ENCODE results near the gene CARS2. TPM values are rescaled to one million over a fixed set of nuclear protein-coding genes. Genes with fewer than 3 reads are reported as not detected.

The CARS2 gene
- total RNA-seq, 1 donor from 2014 or later = 44.2 TPM

- no peak for DNase-seq
Observed at GRCh38 chr13:110652231-110652730, 53.6 kb downstream of the CARS2 start.

- no peak for DNase-seq
Observed at GRCh38 chr13:110651726-110652230, 54.1 kb downstream of the CARS2 start.

GRCh38 chr13:110651271-110651670 lies 54.6 kb downstream of the CARS2 start:
- no peak for DNase-seq

GRCh38 chr13:110650436-110650835 lies 55.5 kb downstream of the CARS2 start:
- no peak for DNase-seq

- DNase-seq = no peak
Observed at GRCh38 chr13:110649551-110649950, 56.4 kb downstream of the CARS2 start.

GRCh38 chr13:110648848-110649421 lies 57.0 kb downstream of the CARS2 start:
- no peak for DNase-seq

GRCh38 chr13:110648146-110648819 lies 57.6 kb downstream of the CARS2 start:
- no peak for DNase-seq

GRCh38 chr13:110647365-110647737 lies 58.6 kb downstream of the CARS2 start:
- DNase-seq = no peak

- DNase-seq = no peak
Observed at GRCh38 chr13:110646442-110647364, 59.2 kb downstream of the CARS2 start.

GRCh38 chr13:110645750-110646149 lies 60.2 kb downstream of the CARS2 start:
- no peak for DNase-seq

GRCh38 chr13:110644892-110645521 lies 60.9 kb downstream of the CARS2 start:
- no peak for DNase-seq

GRCh38 chr13:110643768-110644421 lies 62.0 kb downstream of the CARS2 start:
- DNase-seq = no peak

- no peak for DNase-seq
Observed at GRCh38 chr13:110643324-110643723, 62.6 kb downstream of the CARS2 start.

GRCh38 chr13:110642291-110642981 lies 63.5 kb downstream of the CARS2 start:
- DNase-seq = no peak

- no peak for DNase-seq
Observed at GRCh38 chr13:110641055-110642015, 64.6 kb downstream of the CARS2 start.

GRCh38 chr13:110640591-110641029 lies 65.3 kb downstream of the CARS2 start:
- no peak for DNase-seq

GRCh38 chr13:110639935-110640334 lies 66.0 kb downstream of the CARS2 start:
- no peak for DNase-seq

GRCh38 chr13:110638814-110639806 lies 66.8 kb downstream of the CARS2 start:
- DNase-seq = no peak

Data from skin of body (tissue), 2 donors.